ENCODE data around the gene SIVA1.

SIVA1 gene

GRCh38 chr14:104706733-104707607 is 46.0 kb upstream of the SIVA1 start:
- no CpG with 5 or more reads among the region's 28 CpGs for WGBS (ENCODE audit: extremely low coverage, insufficient coverage, insufficient read length)

DNA sequence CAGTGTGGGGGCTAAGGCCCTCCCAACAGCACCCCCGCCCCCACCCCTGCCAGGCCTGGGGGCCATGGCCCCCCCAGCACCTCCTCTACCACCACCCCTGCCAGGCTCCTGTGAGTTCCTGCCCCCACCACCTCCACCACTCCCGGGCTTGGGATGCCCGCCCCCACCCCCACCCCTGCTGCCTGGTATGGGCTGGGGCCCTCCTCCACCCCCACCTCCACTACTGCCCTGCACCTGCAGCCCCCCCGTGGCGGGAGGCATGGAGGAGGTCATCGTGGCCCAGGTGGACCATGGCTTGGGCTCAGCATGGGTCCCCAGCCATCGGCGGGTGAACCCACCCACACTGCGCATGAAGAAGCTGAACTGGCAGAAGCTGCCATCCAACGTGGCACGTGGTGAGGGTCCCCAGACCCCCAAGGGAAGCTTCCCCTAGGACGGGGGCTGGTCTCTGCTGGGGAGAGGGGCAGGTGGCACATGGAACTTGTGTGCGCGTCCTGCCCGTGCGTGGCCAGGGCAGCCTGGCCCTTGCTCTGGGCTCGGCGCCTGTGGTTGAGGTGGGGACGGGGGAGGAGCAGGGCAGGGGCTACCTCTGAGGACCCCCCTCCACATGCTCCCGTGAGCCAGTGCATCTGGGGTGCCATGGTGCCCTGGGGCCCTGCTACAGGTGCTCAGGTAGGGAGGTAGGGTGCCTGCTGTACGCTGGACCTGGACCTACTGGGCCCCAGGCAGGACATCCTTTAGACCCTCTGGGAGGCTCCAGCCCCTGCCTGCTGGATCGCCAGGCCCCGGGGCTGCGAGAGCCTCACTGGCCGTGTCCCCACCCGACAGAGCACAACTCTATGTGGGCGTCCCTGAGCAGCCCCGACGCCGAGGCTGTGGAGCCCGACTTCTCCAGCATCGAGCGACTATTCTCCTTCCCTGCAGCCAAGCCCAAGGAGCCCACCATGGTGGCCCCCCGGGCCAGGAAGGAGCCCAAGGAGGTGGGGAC is 45.0 kb upstream of the SIVA1 start:
- no peak overlapping the region for H4K12ac ChIP-seq (ENCODE audit: low read depth, low read length)
- no peak overlapping the region for H3K4me2 ChIP-seq (ENCODE audit: low read length)
- no peak overlapping the region for H2BK120ac ChIP-seq (ENCODE audit: insufficient read depth, low read length, poor library complexity)
- H3K27me3 ChIP-seq (ENCODE audit: insufficient read depth, low read length): no peaks in the 10 kb centered on the region
- H3K23ac ChIP-seq (ENCODE audit: low read length): no peak overlapping the region
- H2BK12ac ChIP-seq (ENCODE audit: low read length): no peak overlapping the region
- no CpG with 5 or more reads among the region's 34 CpGs for WGBS (ENCODE audit: extremely low coverage, insufficient coverage, insufficient read length)
- H3K9ac ChIP-seq (ENCODE audit: low read length): no peak overlapping the region
- H3K18ac ChIP-seq (ENCODE audit: low read length): no peak overlapping the region
- H2BK5ac ChIP-seq (ENCODE audit: low read depth, low read length, poor library complexity): no peak overlapping the region
- no peak overlapping the region for H4K91ac ChIP-seq (ENCODE audit: low read depth, low read length)
- peaks cover 76 to 78% of the 10 kb centered on the region in 2 experiments for H3K36me3 ChIP-seq (ENCODE audit: control insufficient read depth in 1 of 2, insufficient read depth in 2 of 2, low read length in 2 of 2)
- H3K4me3 ChIP-seq (ENCODE audit: low read depth, low read length): no peak overlapping the region
- no peaks in the 10 kb centered on the region for H3K79me1 ChIP-seq (ENCODE audit: low read length)
- no peaks in the 10 kb centered on the region for H3K79me2 ChIP-seq (ENCODE audit: control insufficient read depth, insufficient read depth, low read length, poor library complexity)
- DNase-seq: no peak
- no peaks in the 10 kb centered on the region for H3K4me1 ChIP-seq (ENCODE audit: control insufficient read depth in 1 of 2, insufficient read depth in 2 of 2, low read length in 2 of 2)
- H3K9me3 ChIP-seq (ENCODE audit: insufficient read depth, low read depth, low read length): peaks cover 9% of the 10 kb centered on the region
- H2AFZ ChIP-seq (ENCODE audit: insufficient read depth, low read length, poor library complexity): no peak overlapping the region
- H2AK5ac ChIP-seq (ENCODE audit: low read length): no peak overlapping the region
- no peak overlapping the region for H3K27ac ChIP-seq (ENCODE audit: low read depth, low read length)
- H4K8ac ChIP-seq (ENCODE audit: low read depth, low read length): no peak overlapping the region
- H3K14ac ChIP-seq (ENCODE audit: low read length): no peak overlapping the region
- no peak overlapping the region for H3K4ac ChIP-seq (ENCODE audit: low read depth, low read length)

More at GRCh38 chr14:104706733-104707607, 46.0 kb upstream of the SIVA1 start:
- DNase-seq: no peak
- Histone ChIP-seq H3K23ac (ENCODE audit: low read length) (no peak overlapping the region), H3K4me1 (ENCODE audit: control insufficient read depth in 1 of 2, insufficient read depth in 2 of 2, low read length in 2 of 2) (no peaks in the 10 kb centered on the region), H3K27me3 (ENCODE audit: insufficient read depth, low read length) (no peaks in the 10 kb centered on the region), H3K18ac (ENCODE audit: low read length) (no peak overlapping the region), H2BK5ac (ENCODE audit: low read depth, low read length, poor library complexity) (no peak overlapping the region), H4K91ac (ENCODE audit: low read depth, low read length) (no peak overlapping the region), H3K27ac (ENCODE audit: low read depth, low read length) (no peak overlapping the region), H3K9ac (ENCODE audit: low read length) (no peak overlapping the region), H2AK5ac (ENCODE audit: low read length) (no peak overlapping the region), H3K79me1 (ENCODE audit: low read length) (no peaks in the 10 kb centered on the region), H3K4ac (ENCODE audit: low read depth, low read length) (no peak overlapping the region), H3K4me3 (ENCODE audit: low read depth, low read length) (no peak overlapping the region), H3K9me3 (ENCODE audit: insufficient read depth, low read depth, low read length) (peaks cover 9% of the 10 kb centered on the region), H2BK120ac (ENCODE audit: insufficient read depth, low read length, poor library complexity) (no peak overlapping the region), H2AFZ (ENCODE audit: insufficient read depth, low read length, poor library complexity) (no peak overlapping the region), H3K14ac (ENCODE audit: low read length) (no peak overlapping the region), H3K79me2 (ENCODE audit: control insufficient read depth, insufficient read depth, low read length, poor library complexity) (no peaks in the 10 kb centered on the region), H3K4me2 (ENCODE audit: low read length) (no peak overlapping the region), H2BK12ac (ENCODE audit: low read length) (no peak overlapping the region), H3K36me3 (ENCODE audit: control insufficient read depth in 1 of 2, insufficient read depth in 2 of 2, low read length in 2 of 2) (peaks cover 76 to 78% of the 10 kb centered on the region in 2 experiments), H4K8ac (ENCODE audit: low read depth, low read length) (no peak overlapping the region), H4K12ac (ENCODE audit: low read depth, low read length) (no peak overlapping the region)

GRCh38 chr14:104708606-104709268 is 44.2 kb upstream of the SIVA1 start:
- Histone ChIP-seq H2AFZ (ENCODE audit: insufficient read depth, low read length, poor library complexity) (no peak overlapping the region), H2BK120ac (ENCODE audit: insufficient read depth, low read length, poor library complexity) (no peak overlapping the region), H3K9me3 (ENCODE audit: insufficient read depth, low read depth, low read length) (peaks cover 6% of the 10 kb centered on the region), H3K4me1 (ENCODE audit: control insufficient read depth in 1 of 2, insufficient read depth in 2 of 2, low read length in 2 of 2) (no peaks in the 10 kb centered on the region), H3K4me3 (ENCODE audit: low read depth, low read length) (no peak overlapping the region), H3K9ac (ENCODE audit: low read length) (no peak overlapping the region), H3K14ac (ENCODE audit: low read length) (no peak overlapping the region), H3K27ac (ENCODE audit: low read depth, low read length) (no peak overlapping the region), H4K12ac (ENCODE audit: low read depth, low read length) (no peak overlapping the region), H2BK5ac (ENCODE audit: low read depth, low read length, poor library complexity) (no peak overlapping the region), H3K4me2 (ENCODE audit: low read length) (no peak overlapping the region), H3K18ac (ENCODE audit: low read length) (no peak overlapping the region), H3K36me3 (ENCODE audit: control insufficient read depth in 1 of 2, insufficient read depth in 2 of 2, low read length in 2 of 2) (peaks cover 76 to 78% of the 10 kb centered on the region in 2 experiments), H4K8ac (ENCODE audit: low read depth, low read length) (no peak overlapping the region), H3K27me3 (ENCODE audit: insufficient read depth, low read length) (no peaks in the 10 kb centered on the region), H3K4ac (ENCODE audit: low read depth, low read length) (no peak overlapping the region), H3K23ac (ENCODE audit: low read length) (no peak overlapping the region), H3K79me2 (ENCODE audit: control insufficient read depth, insufficient read depth, low read length, poor library complexity) (no peaks in the 10 kb centered on the region), H2AK5ac (ENCODE audit: low read length) (no peak overlapping the region), H4K91ac (ENCODE audit: low read depth, low read length) (no peak overlapping the region), H3K79me1 (ENCODE audit: low read length) (no peaks in the 10 kb centered on the region), H2BK12ac (ENCODE audit: low read length) (no peak overlapping the region)
- peak in 1 of 2 donors; percentile 82 for DNase-seq
- WGBS (ENCODE audit: extremely low coverage, insufficient coverage, insufficient read length): no CpG with 5 or more reads among the region's 20 CpGs

DNA sequence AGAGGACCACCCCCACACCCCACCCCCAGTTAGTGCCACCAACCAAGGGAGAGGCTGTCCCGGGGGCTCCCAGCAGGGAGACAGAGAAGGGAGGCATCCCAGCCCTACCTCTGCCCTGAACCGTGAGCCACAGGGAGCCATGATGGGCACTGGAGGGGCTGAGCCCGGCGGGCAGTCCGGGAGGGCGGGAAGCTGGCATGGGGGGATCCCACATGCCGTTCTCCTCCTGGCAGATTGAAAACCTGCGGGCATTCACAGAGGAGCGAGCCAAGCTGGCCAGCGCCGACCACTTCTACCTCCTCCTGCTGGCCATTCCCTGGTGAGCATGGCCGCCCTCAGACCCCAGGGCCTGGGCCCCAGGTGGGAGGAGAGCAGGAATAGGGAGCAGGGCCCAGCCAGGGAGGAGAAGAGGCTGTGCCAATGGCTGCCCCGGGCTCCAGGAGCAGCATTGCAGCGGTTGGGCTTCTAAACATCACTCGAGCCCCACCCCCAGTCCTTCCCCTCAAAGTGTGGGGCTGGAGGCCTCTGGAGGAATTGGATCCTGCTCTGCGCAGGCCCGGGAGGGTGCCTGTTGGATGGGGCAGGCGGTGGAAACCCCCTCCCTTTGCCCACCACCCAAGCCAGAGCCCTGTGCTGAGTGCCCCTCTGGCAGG is 43.4 kb upstream of the SIVA1 start:
- no CpG with 5 or more reads among the region's 18 CpGs for whole genome bisulfite sequencing (ENCODE audit: extremely low coverage, insufficient coverage, insufficient read length)
- no peak overlapping the region for H3K9ac ChIP-seq (ENCODE audit: low read length)
- H3K14ac ChIP-seq (ENCODE audit: low read length): no peak overlapping the region
- no peak overlapping the region for H3K4me2 ChIP-seq (ENCODE audit: low read length)
- H3K18ac ChIP-seq (ENCODE audit: low read length): no peak overlapping the region
- no peak overlapping the region for H3K4me3 ChIP-seq (ENCODE audit: low read depth, low read length)
- DNase-seq: no peak
- H3K23ac ChIP-seq (ENCODE audit: low read length): no peak overlapping the region
- H4K8ac ChIP-seq (ENCODE audit: low read depth, low read length): no peak overlapping the region
- no peaks in the 10 kb centered on the region for H3K27me3 ChIP-seq (ENCODE audit: insufficient read depth, low read length)
- no peak overlapping the region for H2AFZ ChIP-seq (ENCODE audit: insufficient read depth, low read length, poor library complexity)
- H3K4ac ChIP-seq (ENCODE audit: low read depth, low read length): no peak overlapping the region
- peaks cover 76 to 78% of the 10 kb centered on the region in 2 experiments for H3K36me3 ChIP-seq (ENCODE audit: control insufficient read depth in 1 of 2, insufficient read depth in 2 of 2, low read length in 2 of 2)
- no peak overlapping the region for H4K91ac ChIP-seq (ENCODE audit: low read depth, low read length)
- no peaks in the 10 kb centered on the region for H3K4me1 ChIP-seq (ENCODE audit: control insufficient read depth in 1 of 2, insufficient read depth in 2 of 2, low read length in 2 of 2)
- no peaks in the 10 kb centered on the region for H3K79me2 ChIP-seq (ENCODE audit: control insufficient read depth, insufficient read depth, low read length, poor library complexity)
- no peak overlapping the region for H2BK12ac ChIP-seq (ENCODE audit: low read length)
- no peak overlapping the region for H2BK5ac ChIP-seq (ENCODE audit: low read depth, low read length, poor library complexity)
- no peak overlapping the region for H2AK5ac ChIP-seq (ENCODE audit: low read length)
- no peak overlapping the region for H2BK120ac ChIP-seq (ENCODE audit: insufficient read depth, low read length, poor library complexity)
- H4K12ac ChIP-seq (ENCODE audit: low read depth, low read length): no peak overlapping the region
- no peaks in the 10 kb centered on the region for H3K9me3 ChIP-seq (ENCODE audit: insufficient read depth, low read depth, low read length)
- no peaks in the 10 kb centered on the region for H3K79me1 ChIP-seq (ENCODE audit: low read length)
- H3K27ac ChIP-seq (ENCODE audit: low read depth, low read length): no peak overlapping the region
